ENCODE measurements around the gene HDAC10. TPM values are rescaled to one million over a fixed set of nuclear protein-coding genes. Genes with fewer than 3 reads are reported as not detected.

The HDAC10 gene
- total RNA-seq, 1 donor from 2014 or later = 12.0 TPM

DNA sequence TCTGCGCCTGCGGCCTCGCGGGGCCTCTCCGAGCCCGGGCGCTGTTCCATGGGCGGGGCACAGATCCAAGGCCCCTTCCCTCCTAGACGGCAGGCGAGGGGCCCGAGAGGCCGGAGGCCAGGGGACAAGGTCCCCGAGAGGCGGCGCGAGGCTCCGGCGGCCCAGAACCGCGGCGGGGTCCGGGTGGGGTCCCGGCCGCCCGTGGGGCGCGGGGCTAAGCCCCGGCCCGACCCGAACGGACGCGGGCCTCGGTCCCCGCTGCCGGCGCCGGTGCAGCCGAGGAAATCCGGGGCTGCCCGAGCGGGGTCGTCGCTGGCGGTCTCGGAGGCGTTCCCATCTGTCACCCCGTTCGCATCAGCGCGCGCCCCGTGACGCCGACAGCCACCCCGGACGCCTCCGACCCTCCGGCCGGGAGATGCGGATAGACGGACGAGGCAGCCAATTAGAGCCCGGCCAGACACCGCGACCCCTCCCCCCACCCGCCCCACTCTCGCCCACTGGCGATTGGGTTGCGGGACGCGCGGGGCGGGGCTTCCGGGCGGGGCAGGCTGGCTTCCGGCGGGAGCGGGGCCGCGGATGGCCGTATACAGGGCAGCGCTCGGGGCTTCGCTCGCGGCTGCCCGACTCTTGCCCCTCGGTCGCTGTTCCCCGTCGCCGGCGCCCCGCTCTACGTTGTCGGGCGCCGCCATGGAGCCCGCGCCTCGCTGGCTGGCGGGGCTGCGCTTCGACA is 50.4 kb downstream of the HDAC10 start, which contains the start of gene SELENOO:
SELENOO (plus strand) TSS at position 551 of the 730 bp plus-strand sequence; CDS start at position 577, 26 bp downstream.
- intact Hi-C loops (cut with DNase I) = no loop called here
- DNase-seq = peak; percentile 95
- peak; percentile 92 for ATAC-seq (ENCODE audit: poor library complexity)

DNA sequence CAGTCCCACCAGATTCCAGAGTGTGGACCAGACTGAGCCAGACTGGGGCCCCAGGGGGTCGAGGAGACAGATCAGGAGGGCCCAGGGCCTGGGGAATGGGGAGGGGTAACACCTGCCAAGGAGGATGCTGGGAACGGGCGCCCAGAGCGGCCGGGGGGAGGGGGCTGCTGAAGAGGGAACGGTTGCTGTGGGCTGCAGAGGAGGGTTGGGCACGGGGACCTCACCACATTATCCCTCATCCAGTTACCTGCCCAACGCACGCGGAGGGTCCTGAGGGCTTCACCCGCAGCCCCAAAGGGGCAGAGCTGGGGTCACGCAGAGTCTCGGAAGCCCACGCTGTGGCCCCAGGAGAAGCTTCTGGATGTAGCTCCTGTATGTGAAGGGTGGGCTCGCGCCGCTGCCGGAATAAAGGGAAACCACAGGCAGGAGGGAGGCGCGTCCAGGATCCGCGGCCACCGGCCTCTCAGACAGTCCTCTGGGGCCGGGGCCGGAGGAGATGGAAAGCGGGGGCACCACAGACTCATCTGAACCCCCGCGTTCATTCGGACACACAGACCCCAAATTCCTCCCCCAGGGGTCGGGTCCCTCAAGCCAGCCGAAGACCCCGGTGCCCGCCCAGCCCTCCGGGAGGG is 51.1 kb downstream of the HDAC10 start:
- DNase-seq (no peak), ATAC-seq (ENCODE audit: poor library complexity) (peak; percentile 2)
- intact Hi-C loops (cut with DNase I) = no loop called here

DNA sequence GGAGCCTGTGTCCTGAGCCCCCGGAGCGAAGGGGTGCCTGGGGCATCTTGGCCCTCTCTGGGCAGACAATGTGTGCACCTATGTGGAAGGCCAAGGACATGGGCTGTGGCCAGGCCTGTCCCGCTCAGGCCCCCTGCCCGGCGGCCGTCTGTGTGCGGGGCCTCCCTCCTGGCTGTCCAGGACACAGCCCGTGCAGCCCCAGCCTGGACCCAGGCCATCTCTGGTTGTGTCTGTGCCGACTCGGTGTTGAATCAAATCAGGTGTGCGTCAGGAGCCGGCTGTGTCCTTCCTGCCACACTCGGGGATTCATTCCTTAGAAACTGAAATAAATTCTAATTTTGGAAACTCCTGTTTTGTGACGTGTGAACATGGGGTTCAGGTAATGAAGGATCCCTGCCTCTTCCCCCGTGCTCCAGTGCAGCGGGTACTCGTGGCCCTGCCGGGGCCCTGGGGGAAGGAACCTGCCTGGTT is 51.8 kb downstream of the HDAC10 start:
- intact Hi-C loops (cut with DNase I) = no loop called here
- no peak for DNase-seq
- no peak for ATAC-seq (ENCODE audit: poor library complexity)

DNA sequence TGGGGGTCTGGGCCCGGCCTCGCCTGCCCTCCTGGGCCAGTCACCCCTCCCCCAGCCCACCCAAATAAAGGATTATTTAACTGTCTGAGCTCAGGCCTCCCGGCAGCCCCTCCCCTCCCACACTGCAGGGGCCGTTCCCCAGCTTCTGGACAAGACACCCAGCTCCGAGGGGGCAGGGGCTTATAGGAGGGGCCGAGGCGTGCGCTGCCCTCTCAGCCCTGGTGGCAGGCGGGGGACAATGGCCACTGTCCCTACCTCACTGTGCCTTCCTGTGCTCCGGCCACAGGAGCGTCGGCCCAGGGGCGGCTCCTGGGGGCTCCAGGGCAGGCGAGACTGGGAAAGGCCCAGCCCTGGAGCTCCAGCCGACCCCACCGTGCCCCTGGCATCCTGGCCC is 52.4 kb downstream of the HDAC10 start:
- intact Hi-C loops (cut with DNase I) = no loop called here
- no peak for DNase-seq
- ATAC-seq (ENCODE audit: poor library complexity) = no peak

DNA sequence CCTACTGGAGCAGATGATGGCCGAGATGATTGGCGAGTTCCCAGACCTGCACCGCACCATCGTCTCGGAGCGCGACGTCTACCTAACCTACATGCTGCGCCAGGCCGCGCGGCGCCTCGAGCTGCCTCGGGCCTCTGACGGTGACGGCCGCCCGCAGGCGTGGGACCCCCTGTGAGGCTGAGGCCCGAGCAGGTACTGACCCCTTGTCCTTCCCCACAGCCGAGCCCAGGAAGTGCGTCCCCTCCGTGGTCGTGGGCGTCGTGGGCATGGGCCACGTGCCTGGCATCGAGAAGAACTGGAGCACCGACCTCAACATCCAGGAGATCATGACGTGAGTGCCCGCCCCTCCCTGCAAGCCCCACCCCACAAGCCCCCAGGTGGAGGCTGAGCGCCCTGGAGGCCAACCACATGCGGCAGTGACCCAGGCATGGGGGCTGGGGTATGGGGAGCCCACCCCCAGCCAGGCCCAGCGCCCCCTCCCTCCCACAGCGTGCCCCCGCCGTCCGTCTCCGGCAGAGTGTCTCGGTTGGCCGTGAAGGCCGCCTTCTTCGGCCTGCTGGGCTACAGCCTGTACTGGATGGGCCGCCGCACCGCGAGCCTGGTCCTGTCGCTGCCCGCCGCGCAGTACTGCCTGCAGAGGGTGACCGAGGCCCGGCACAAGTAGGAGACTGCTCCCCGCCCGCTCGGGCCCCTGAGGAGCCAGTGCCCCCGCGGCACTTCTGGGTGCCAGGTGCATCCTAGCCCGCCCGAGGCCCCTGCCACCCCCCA is 53.0 kb downstream of the HDAC10 start:
- no peak for ATAC-seq (ENCODE audit: poor library complexity)
- no peak for DNase-seq
- intact Hi-C loops (cut with DNase I) = no loop called here

DNA sequence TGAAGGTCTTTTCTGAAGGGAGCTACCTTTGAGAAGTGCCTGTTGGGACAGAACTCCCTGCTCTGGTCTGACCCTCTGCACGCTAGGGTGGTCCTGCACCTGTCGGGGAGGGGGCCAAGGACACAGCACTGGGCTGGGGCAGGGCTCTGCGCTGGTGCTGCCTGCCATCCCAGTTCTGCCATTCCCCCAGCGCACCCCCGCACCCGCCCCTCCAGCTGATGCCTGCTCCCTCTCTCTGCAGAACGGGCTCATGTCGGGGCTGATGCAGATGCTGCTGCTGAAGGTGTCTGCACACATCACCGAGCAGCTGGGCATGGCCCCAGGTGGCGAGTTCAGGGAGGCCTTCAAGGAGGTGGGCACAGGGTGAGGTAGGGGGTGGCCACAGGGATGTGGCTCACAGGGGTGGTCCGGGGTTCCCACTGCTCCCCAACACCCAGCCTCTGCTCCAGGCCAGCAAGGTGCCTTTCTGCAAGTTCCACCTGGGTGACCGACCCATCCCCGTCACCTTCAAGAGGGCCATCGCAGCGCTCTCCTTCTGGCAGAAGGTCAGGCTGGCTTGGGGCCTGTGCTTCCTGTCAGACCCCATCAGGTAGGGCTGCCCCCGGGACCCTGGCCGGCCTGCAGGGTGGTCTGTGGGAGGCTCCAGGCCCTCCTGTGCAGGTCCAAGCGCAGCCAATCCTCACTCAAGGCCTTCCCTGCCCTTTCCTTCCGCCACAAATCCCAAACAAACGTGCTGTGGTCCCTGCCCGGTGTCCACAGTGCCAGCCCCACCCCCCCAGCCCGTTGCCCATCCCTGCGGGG is 53.9 kb downstream of the HDAC10 start:
- no peak for ATAC-seq (ENCODE audit: poor library complexity)
- intact Hi-C loops (cut with DNase I) = no loop called here

DNA sequence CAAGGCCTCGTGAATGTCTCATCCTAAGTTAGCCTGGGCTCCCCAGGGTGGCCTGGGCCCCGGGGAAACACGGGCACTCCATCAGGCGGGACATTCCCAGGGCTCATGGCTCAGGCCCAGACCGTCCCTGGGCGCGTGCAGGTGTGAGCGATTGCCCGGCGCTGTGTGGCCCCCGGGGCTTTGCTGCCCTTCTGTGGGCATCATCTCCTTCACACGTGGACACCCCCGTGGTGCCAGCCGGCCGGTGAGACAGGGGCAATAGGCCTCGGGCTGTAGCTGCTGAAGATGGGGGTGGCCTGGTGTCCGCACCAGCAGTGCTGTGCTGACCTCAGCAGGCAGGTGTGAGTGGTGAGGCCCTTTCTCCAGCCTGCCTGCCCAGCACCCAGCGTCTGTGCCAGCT is 54.8 kb downstream of the HDAC10 start:
- intact Hi-C loops (cut with DNase I) = no loop called here
- DNase-seq (no peak), ATAC-seq (ENCODE audit: poor library complexity) (no peak)

More for the DNA sequence above, 53.9 kb downstream of the HDAC10 start:
- DNase-seq = no peak

Other genes with a start within 250 kb of the HDAC10 start
- gene IL17REL, start 238.5 kb downstream of the HDAC10 start, total RNA-seq = not detected
- gene TTLL8, start 193.0 kb downstream of the HDAC10 start, total RNA-seq = not detected
- gene MLC1, start 165.8 kb downstream of the HDAC10 start, total RNA-seq = 0.46 TPM
- gene MOV10L1, start 161.3 kb downstream of the HDAC10 start, total RNA-seq = not detected
- 0.43 TPM for gene PANX2, start 80.5 kb downstream of the HDAC10 start, total RNA-seq
- 22.0 TPM for gene TRABD, start 65.4 kb downstream of the HDAC10 start, total RNA-seq
- 15.6 TPM for gene SELENOO, start 50.3 kb downstream of the HDAC10 start, total RNA-seq
- 14.1 TPM for gene TUBGCP6, start 6.2 kb downstream of the HDAC10 start, total RNA-seq
- 13.2 TPM for gene MAPK12, start 10.4 kb upstream of the HDAC10 start, total RNA-seq
- 8.5 TPM for gene MAPK11, start 19.1 kb upstream of the HDAC10 start, total RNA-seq
- 68.3 TPM for gene PLXNB2, start 56.4 kb upstream of the HDAC10 start, total RNA-seq
- 1.1 TPM for gene DENND6B, start 75.7 kb upstream of the HDAC10 start, total RNA-seq
- 40.4 TPM for gene PPP6R2, start 92.1 kb upstream of the HDAC10 start, total RNA-seq
- 46.6 TPM for gene SBF1, start 223.8 kb upstream of the HDAC10 start, total RNA-seq
- gene ADM2, start 230.3 kb upstream of the HDAC10 start, total RNA-seq = not detected
- gene MIOX, start 235.6 kb upstream of the HDAC10 start, total RNA-seq = not detected